NCI-H446 treated with DMSO at 0.1 percent for 48 hours (cell line): Measurements from ENCODE around the gene PMEL.
"Not testable (repeated sequence)": the region's sequence is repeated elsewhere in the genome, so short reads cannot be mapped to it uniquely, and the experiment has no call there.

Experiments used
- DNase-seq: peaks from one replicate; lab custom pipeline; 2025; lab: John Stamatoyannopoulos, UW

The PMEL gene

GRCh38 chr12:55965941-55966407 lies at the start of gene PMEL:
PMEL (minus strand) TSS chr12:55966042; CDS start chr12:55966011, 31 bp downstream.
- DNase-seq: no peak

GRCh38 chr12:56014205-56014604 lies 48.4 kb upstream of the PMEL start:
- DNase-seq: no peak

- DNase-seq: no peak
Measured at GRCh38 chr12:56013482-56013881, 47.6 kb upstream of the PMEL start.

- no peak for DNase-seq
Measured at GRCh38 chr12:56011509-56012090, 45.8 kb upstream of the PMEL start.

- DNase-seq: no peak
Measured at GRCh38 chr12:56010111-56010570, 44.3 kb upstream of the PMEL start.

GRCh38 chr12:56007564-56008559 lies 42.0 kb upstream of the PMEL start:
- no peak for DNase-seq

- no peak for DNase-seq
Measured at GRCh38 chr12:56004211-56004610, 38.4 kb upstream of the PMEL start.

GRCh38 chr12:56003376-56003775 lies 37.5 kb upstream of the PMEL start:
- not testable (repeated sequence) for DNase-seq

GRCh38 chr12:56001487-56002100 lies 35.8 kb upstream of the PMEL start:
- DNase-seq: no peak

GRCh38 chr12:55999999-56000540 lies 34.2 kb upstream of the PMEL start:
- not testable (repeated sequence) for DNase-seq

- DNase-seq: not testable (repeated sequence)
Measured at GRCh38 chr12:55999522-55999921, 33.7 kb upstream of the PMEL start.

- no peak for DNase-seq
Measured at GRCh38 chr12:55997535-55997859, 31.7 kb upstream of the PMEL start.

GRCh38 chr12:55996715-55997534 lies 31.1 kb upstream of the PMEL start, which contains the start of gene SUOX:
SUOX (plus strand) TSS chr12:55997276; CDS start chr12:56002222, 4,946 bp downstream.
- DNase-seq: peak; percentile 84

GRCh38 chr12:55996201-55996714 lies 30.4 kb upstream of the PMEL start:
- DNase-seq: peak; percentile 31

- DNase-seq: no peak
Measured at GRCh38 chr12:55995366-55995765, 29.5 kb upstream of the PMEL start.

- DNase-seq: no peak
Measured at GRCh38 chr12:55993230-55993853, 27.5 kb upstream of the PMEL start.

- DNase-seq: no peak
Measured at GRCh38 chr12:55991110-55991509, 25.3 kb upstream of the PMEL start.

- not testable (repeated sequence) for DNase-seq
Measured at GRCh38 chr12:55985976-55986375, 20.1 kb upstream of the PMEL start.

GRCh38 chr12:55985341-55985740 lies 19.5 kb upstream of the PMEL start:
- no peak for DNase-seq

GRCh38 chr12:55984861-55985260 lies 19.0 kb upstream of the PMEL start:
- DNase-seq: no peak
